ENCODE data around the gene SCP2. TPM values are rescaled to one million over a fixed set of nuclear protein-coding genes. Genes with fewer than 3 reads are reported as not detected.
A peak's percentile ranks its signal among the peaks of the same experiment; 100 is the strongest.

SCP2 gene
- total RNA-seq, 6 experiments from 2014 or later = 207 to 885 (median 634) TPM

GRCh38 chr1:52907812-52908153, 19.3 kb upstream of the SCP2 start:
- no peak for DNase-seq
- TF ChIP-seq CTCF (IDR thresholded peaks at IDR 0.05) (no peak), POLR2A (IDR thresholded peaks at IDR 0.05) (no peak)
- H3K36me3 ChIP-seq = peaks cover 0 to 21% (median 6%) of the 10 kb centered on the region in 4 donors
- no peak for ATAC-seq
- no peaks in the 10 kb centered on the region for H3K9me3 ChIP-seq
- peak overlapping the region in 2 of 3 donors; percentile 61 to 76 for H3K27ac ChIP-seq
- intact Hi-C loops (cut with DNase I) = loop anchor here in 1 of 2 donors (10.0 kb wide), 1 partner anchor 267 kb away; no protein-coding TSS in a partner anchor
- H3K4me3 ChIP-seq = no peak overlapping the region
- H3K4me1 ChIP-seq = peaks cover 0 to 94% (median 30%) of the 10 kb centered on the region in 4 donors
- WGBS (ENCODE audit: insufficient coverage, low coverage, low lambda C conversion rate, missing lambda C conversion rate) = 82% methylated on average over 3 of the region's 10 CpGs
- no peaks in the 10 kb centered on the region for H3K27me3 ChIP-seq

- TF ChIP-seq POLR2A (IDR thresholded peaks at IDR 0.05) (no peak), CTCF (IDR thresholded peaks at IDR 0.05) (no peak)
- Histone ChIP-seq H3K4me1 (peaks cover 0 to 95% (median 35%) of the 10 kb centered on the region in 4 donors), H3K4me3 (peak overlapping the region in 2 of 3 donors; percentile 36 to 46), H3K27ac (peak overlapping the region; percentile 67 to 97 (median 91)), H3K27me3 (no peaks in the 10 kb centered on the region), H3K36me3 (peaks cover 0 to 9% (median 0%) of the 10 kb centered on the region in 4 donors), H3K9me3 (no peaks in the 10 kb centered on the region)
- intact Hi-C loops (cut with DNase I) = loop anchor here in 1 of 2 donors (10.0 kb wide), 1 partner anchor 273 kb away; no protein-coding TSS in a partner anchor
- 76% methylated on average over 4 of the region's 10 CpGs for WGBS (ENCODE audit: insufficient coverage, low coverage, low lambda C conversion rate, missing lambda C conversion rate)
- DNase-seq (no peak), ATAC-seq (peak in 1 of 4 donors; percentile 9)
Observed at GRCh38 chr1:52911541-52911940, 15.5 kb upstream of the SCP2 start.

- WGBS (ENCODE audit: insufficient coverage, low coverage, low lambda C conversion rate, missing lambda C conversion rate) = 28% methylated on average over 3 of the region's 3 CpGs
- H3K9me3 ChIP-seq = no peaks in the 10 kb centered on the region
- TF ChIP-seq POLR2A (IDR thresholded peaks at IDR 0.05) (peak; percentile 44), CTCF (IDR thresholded peaks at IDR 0.05) (no peak)
- peak overlapping the region in 2 of 3 donors; percentile 36 to 46 for H3K4me3 ChIP-seq
- DNase-seq (peak in 1 of 3 donors; percentile 67), ATAC-seq (peak; percentile 35 to 53 (median 45))
- H3K4me1 ChIP-seq = peaks cover 0 to 95% (median 34%) of the 10 kb centered on the region in 4 donors
- H3K36me3 ChIP-seq = peaks cover 0 to 9% (median 0%) of the 10 kb centered on the region in 4 donors
- no peaks in the 10 kb centered on the region for H3K27me3 ChIP-seq
- peak overlapping the region; percentile 46 to 97 (median 91) for H3K27ac ChIP-seq
- intact Hi-C loops (cut with DNase I) = loop anchor here in 1 of 2 donors (10.0 kb wide), 1 partner anchor 272 kb away; no protein-coding TSS in a partner anchor
Observed at GRCh38 chr1:52913014-52913413, 14.1 kb upstream of the SCP2 start.

GRCh38 chr1:52913537-52913936, 13.5 kb upstream of the SCP2 start:
- H3K36me3 ChIP-seq = peaks cover 0 to 6% (median 0%) of the 10 kb centered on the region in 4 donors
- peak overlapping the region in 1 of 3 donors; percentile 46 for H3K4me3 ChIP-seq
- peak overlapping the region in 2 of 3 donors; percentile 91 to 97 for H3K27ac ChIP-seq
- peaks cover 0 to 95% (median 32%) of the 10 kb centered on the region in 4 donors for H3K4me1 ChIP-seq
- H3K9me3 ChIP-seq = no peaks in the 10 kb centered on the region
- H3K27me3 ChIP-seq = no peaks in the 10 kb centered on the region
- ATAC-seq = peak; percentile 18 to 62 (median 36)
- intact Hi-C loops (cut with DNase I) = loop anchor here in 1 of 2 donors (10.0 kb wide), 1 partner anchor 271 kb away; no protein-coding TSS in a partner anchor
- DNase-seq = peak; percentile 57 to 89 (median 69)
- 28% methylated on average over 8 of the region's 8 CpGs for WGBS (ENCODE audit: insufficient coverage, low coverage, low lambda C conversion rate, missing lambda C conversion rate)
- TF ChIP-seq CTCF (IDR thresholded peaks at IDR 0.05) (peak; percentile 9 to 37 (median 18)), POLR2A (IDR thresholded peaks at IDR 0.05) (no peak)

Measured in right lobe of liver (tissue), 6 donors.